NCI-H524 treated with DMSO at 0.1 percent for 48 hours (cell line): ENCODE measurements around the gene JPH4.
"Not testable (repeated sequence)": the region's sequence is repeated elsewhere in the genome, so short reads cannot be mapped to it uniquely, and the experiment has no call there.

Experiments used
- DNase-seq: peaks from one replicate; lab custom pipeline; 2025; lab: John Stamatoyannopoulos, UW

JPH4 gene

GRCh38 chr14:23609001-23609400, 30.4 kb upstream of the JPH4 start:
- no peak for DNase-seq

GRCh38 chr14:23608454-23608853, 29.9 kb upstream of the JPH4 start:
- peak; percentile 15 for DNase-seq

- no peak for DNase-seq
These were observed 27.5 kb upstream of the JPH4 start for GRCh38 chr14:23605931-23606585.

- DNase-seq = no peak
These were observed 26.1 kb upstream of the JPH4 start for GRCh38 chr14:23604675-23605170.

GRCh38 chr14:23604148-23604547, 25.6 kb upstream of the JPH4 start:
- DNase-seq = no peak

DNA sequence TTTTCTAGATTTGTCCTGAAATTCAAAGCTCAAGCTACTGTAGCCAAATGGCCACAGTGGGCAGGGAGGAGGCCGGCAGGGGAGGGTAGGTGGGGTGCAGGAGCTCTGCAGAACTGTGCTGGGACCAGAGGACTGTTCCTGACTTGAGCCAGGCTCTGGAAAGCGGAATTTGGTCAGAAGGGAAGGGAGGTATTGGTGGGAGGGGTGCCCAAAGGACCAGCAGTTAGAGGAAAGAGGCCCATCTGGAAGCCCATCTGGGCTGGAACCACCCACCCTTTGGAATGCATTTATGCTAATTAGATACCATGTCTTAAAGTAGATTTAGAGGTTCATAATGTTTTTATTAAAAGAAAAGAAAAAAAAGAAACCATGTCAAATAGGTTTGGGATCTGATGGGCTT, 24.5 kb upstream of the JPH4 start:
- peak; percentile 11 for DNase-seq

DNA sequence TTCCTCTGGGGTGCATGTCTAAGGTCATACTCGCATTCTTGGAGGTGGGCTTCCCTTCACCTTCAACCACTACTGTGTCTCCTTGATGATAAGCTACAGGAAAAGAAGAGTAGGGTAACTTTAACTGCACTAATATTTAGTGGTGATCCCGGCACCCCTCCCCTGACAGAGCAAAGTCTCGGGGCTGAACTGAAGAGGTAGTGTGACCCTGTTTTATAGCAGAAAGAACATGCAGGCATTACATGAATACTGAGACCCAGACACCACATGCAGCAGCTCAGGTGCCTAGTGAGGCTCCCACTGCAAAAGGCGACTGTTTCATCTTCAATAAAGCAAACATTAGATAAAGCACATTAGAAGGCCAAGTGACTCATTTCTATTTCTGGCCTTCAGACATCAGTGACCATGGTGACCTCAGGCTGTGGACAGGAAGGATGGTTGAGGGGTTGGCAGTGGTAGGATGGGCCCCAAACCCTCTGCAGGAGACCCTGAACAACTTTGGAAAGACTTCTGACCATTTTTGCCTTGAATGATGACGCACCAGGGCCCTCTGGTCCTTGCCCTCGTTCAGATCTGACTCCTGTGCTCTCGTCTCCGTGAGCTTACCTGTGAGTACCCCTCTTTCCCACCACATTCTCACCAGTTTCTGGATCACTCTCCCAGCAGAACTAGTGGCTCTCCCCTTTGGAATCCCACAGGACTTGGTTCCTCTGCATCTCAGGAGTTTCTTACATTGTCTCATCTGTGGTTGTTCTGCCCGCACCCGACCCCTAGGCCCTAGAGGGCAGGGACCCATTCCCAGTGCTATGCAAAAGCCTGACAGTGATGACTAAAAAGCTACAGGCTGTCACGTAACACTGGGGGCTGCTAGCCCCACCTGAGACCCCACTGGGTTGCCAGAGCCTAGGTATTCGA, 23.8 kb upstream of the JPH4 start:
- DNase-seq = no peak

DNA sequence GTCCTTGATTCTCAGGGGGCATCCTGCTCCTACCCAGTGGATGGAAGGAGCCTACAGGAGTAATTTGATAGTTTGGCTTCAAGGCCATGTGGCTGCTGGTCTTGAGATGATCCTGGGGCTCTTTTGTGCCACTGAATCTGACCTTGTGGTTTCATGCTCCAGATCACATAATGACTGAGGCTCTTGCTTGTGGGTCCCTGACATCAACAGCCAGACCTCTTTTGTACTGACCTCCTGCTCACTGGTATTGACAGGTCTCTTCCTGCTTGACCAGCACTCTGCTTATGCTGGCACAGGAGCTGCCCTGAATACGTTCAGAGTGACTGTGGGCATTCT, 23.2 kb upstream of the JPH4 start:
- no peak for DNase-seq

- no peak for DNase-seq
These were observed 22.8 kb upstream of the JPH4 start for GRCh38 chr14:23601424-23601823.

- DNase-seq = no peak
These were observed 22.2 kb upstream of the JPH4 start for GRCh38 chr14:23600806-23601205.

GRCh38 chr14:23600322-23600707, 21.7 kb upstream of the JPH4 start:
- no peak for DNase-seq

GRCh38 chr14:23594191-23594590, 15.6 kb upstream of the JPH4 start:
- DNase-seq = not testable (repeated sequence)

DNA sequence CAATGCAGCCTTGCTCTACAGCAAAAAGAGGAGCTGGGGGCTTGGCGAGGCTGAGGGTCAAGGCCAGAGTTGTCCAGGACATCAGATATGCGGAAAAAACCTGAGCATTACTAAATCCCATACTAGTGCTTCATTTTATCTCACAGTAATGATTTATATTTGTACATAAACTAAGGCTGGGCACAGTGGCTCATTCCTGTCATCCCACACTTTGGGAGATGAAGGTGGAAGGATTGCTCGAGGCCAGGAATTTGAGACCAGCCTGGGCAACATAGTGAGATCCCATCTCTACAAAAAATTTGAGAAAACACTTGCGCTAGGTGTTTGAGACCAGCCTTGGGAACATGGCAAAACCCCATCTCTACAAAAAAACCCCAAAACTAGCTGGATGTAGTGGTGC, 11.6 kb upstream of the JPH4 start:
- DNase-seq = no peak

DNA sequence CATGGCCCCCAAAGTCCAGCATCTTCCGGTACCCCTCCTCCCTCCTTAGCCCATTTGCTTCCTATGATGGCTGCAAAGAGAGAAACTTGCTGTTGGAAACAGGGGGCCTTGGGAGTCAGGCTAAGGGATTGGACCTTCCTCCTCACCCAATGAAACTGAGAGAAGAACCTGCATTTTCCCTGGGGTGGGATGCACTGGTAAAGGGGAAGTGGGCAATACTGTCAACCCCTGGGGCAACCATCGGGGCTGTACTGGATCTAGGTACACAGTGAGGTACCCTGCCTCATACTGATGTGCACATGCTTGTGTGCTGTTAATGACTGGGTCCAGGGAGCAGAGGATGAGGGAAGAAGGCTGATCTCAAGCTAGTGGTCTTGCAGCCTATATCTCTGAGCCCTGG, 11.0 kb upstream of the JPH4 start:
- DNase-seq = no peak

DNA sequence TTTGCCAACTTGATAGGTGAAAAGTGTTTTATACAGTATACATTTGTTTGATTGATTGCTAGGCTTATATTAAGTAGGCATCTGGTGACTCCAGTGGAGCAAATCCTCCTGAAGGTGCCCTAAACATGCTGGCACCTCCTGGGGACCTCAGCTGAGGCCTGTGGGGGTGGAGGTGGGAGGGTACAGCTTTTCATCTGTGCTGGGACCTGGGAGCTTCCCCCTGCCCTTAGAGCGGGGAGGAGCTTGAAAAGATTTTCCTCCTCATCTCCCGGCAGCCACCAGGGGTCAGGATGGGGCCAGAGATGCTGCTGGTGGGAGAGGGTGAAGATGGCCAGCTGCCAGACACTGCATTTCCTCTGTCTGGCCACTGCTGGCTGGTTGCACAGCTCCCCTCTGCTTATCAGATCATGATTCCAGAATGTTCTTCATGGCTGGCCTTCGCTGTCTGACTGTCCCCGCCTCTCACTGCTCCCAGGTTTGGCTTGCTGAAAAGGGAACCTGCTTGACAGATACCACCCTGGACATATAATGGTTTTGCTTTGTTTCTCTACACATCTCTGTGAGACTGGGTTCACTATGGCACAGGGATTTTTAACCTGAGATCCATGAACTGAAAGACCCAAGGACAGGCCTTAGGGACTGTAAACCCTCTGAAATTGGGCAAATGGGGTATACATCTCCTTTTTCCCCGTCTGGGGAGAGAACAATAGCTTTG, 10.5 kb upstream of the JPH4 start:
- peak; percentile 80 for DNase-seq

DNA sequence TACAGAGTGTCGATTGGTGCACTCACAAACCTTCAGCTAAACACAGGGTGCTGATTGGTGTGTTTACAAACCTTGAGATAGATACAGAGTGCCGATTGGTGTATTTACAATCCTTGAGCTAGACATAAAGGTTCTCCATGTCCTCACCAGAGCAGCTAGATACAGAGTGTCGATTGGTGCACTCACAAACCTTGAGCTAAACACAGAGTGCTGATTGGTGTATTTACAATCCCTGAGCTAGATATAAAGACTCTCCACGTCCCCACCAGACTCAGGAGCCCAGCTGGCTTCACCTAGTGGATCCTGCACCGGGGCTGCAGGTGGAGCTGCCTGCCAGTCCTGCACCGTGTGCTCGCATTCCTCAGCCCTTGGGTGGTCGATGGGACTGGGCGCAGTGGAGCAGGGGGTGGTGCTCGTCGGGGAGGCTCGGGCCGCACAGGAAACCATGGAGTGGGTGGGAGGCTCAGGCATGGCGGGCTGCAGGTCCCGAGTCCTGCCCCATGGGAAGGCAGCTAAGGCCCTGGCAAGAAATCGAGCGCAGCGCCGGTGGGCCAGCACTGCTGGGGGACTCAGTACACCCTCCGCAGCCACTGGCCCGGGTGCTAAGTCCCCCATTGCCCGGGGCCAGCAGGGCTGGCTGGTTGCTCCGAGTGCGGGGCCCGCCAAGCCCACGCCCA, 6.1 kb upstream of the JPH4 start:
- DNase-seq = not testable (repeated sequence)

DNA sequence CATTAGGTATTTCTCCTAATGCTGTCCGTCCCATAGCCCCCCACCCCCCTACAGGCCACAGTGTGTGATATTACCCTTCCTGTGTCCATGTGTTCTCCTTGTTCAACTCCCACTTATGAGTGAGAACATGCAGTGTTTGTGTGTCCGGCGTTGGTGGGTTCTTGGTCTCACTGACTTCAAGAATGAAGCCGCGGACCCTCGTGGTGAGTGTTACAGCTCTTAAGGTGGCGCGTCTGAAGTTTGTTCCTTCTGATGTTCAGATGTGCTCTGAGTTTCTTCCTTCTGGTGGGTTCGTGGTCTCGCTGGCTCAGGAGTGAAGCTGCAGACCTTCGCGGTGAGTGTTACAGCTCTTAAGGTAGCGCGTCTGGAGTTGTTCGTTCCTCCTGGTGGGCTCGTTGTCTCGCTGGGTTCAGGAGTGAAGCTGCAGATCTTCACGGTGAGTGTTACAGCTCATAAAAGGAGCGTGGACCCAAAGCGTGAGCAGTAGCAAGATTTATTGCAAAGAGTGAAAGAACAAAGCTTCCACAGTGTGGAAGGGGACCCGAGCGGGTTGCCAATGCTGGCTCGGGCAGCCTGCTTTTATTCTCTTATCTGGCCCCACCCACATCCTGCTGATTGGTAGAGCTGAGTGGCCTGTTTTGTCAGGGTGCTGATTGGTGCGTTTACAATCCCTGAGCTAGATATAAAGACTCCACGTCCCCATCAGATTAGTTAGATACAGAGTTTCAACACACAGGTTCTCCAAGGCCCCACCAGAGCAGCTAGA, 5.4 kb upstream of the JPH4 start:
- DNase-seq = not testable (repeated sequence)

DNA sequence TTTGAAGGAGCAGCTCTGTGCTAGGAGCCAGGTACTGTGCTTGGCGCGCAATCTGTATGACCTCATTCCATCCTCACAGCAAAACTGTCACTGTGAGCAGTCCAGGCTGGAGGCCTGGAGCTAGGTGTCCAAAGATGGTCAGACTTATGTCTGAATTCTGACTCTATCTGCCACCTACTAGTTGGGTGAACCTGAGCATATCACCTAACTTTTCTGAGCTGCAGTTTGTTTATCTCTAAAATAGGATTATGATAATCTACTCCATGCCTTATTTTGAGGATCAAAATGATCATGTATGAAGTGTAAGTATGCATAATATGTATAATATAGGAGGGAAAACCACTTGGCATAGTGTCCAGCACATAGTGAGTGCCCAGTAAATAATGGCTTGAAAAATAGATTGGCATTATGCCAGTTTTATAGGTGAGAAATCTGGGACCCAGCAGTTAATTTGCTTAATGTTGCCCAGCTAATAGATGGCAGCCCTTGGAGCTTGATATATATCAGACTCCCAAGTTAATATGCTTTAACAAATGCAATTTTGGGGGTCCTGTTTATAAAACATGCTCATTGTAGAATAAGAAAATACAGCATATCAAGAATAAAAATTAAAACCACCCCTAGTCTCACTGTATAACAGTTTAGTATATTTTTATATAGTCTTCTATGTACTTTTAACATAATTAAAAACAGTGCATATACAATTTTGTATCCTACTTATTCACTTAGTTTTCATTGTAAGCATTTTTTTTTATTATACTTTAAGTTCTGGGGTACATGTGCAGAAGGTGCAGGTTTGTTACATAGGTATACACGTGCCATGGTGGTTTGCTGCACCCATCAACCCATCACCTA, 4.5 kb upstream of the JPH4 start:
- no peak for DNase-seq

GRCh38 chr14:23580948-23581281, 2.3 kb upstream of the JPH4 start:
- no peak for DNase-seq

DNA sequence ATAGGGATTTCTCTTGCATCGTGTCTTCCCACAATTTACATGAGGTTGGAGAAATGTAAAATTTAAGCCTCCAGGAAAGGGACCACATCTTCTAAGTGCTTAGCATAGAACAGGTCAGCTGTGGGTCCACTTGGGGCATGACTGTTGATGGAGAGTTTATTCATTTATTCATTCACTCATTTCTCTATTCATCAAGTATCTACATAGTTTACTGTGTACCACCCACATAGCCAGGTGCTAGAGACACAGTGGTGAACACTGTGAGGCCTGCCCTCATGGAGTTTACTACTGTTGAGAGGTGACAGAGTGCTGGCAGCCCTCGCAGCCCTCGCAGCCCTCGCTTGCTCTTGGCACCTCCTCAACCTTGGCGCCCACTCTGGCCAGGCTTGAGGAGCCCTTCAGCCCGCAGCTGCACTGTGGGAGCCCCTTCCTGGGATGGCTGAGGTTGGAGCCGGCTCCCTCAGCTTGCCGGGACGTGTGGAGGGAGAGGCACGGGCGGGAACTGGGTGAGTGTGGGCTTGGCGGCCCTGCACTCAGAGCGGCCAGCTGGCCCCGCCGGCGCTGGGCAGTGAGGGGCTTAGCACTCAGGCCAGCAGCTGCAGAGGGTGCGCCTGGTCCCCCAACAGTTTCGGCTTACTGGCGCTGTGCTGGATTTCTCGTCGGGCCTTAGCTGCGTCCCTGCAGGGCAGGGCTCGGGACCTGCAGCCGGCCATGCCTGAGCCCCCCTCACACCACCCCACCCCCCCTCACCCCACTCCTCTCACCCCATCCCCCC, 1.7 kb upstream of the JPH4 start:
- no peak for DNase-seq
